ENCODE data around the gene CCDC149.

Gene CCDC149

GRCh38 chr4:24775750-24776149 lies 137.1 kb downstream of the CCDC149 start:
- DNase-seq (ENCODE audit: low read depth), result no peak

GRCh38 chr4:24775032-24775605 lies 137.7 kb downstream of the CCDC149 start:
- peak; percentile 64 for DNase-seq (ENCODE audit: low read depth)

- peak; percentile 45 for DNase-seq (ENCODE audit: low read depth)
Observed at GRCh38 chr4:24774452-24774851, 138.4 kb downstream of the CCDC149 start.

- DNase-seq (ENCODE audit: low read depth), result no peak
Observed at GRCh38 chr4:24772952-24773351, 139.9 kb downstream of the CCDC149 start.

GRCh38 chr4:24772061-24772705 lies 140.7 kb downstream of the CCDC149 start:
- DNase-seq (ENCODE audit: low read depth), result no peak

GRCh38 chr4:24771241-24771640 lies 141.6 kb downstream of the CCDC149 start:
- DNase-seq (ENCODE audit: low read depth), result no peak

- no peak for DNase-seq (ENCODE audit: low read depth)
Observed at GRCh38 chr4:24770667-24771066, 142.2 kb downstream of the CCDC149 start.

GRCh38 chr4:24770032-24770584 lies 142.7 kb downstream of the CCDC149 start:
- peak; percentile 98 for DNase-seq (ENCODE audit: low read depth)

GRCh38 chr4:24769571-24769970 lies 143.3 kb downstream of the CCDC149 start:
- peak; percentile 25 for DNase-seq (ENCODE audit: low read depth)

- DNase-seq (ENCODE audit: low read depth), result no peak
Observed at GRCh38 chr4:24768604-24769003, 144.2 kb downstream of the CCDC149 start.

- no peak for DNase-seq (ENCODE audit: low read depth)
Observed at GRCh38 chr4:24768006-24768405, 144.8 kb downstream of the CCDC149 start.

- no peak for DNase-seq (ENCODE audit: low read depth)
Observed at GRCh38 chr4:24765376-24765988, 147.4 kb downstream of the CCDC149 start.

GRCh38 chr4:24764345-24764744 lies 148.5 kb downstream of the CCDC149 start:
- peak; percentile 30 for DNase-seq (ENCODE audit: low read depth)

- peak; percentile 30 for DNase-seq (ENCODE audit: low read depth)
Observed at GRCh38 chr4:24763631-24764297, 149.1 kb downstream of the CCDC149 start.
